ENCODE measurements around the gene AMZ2. TPM values are rescaled to one million over a fixed set of nuclear protein-coding genes. Genes with fewer than 3 reads are reported as not detected.
A peak's percentile ranks its signal among the peaks of the same experiment; 100 is the strongest.
"Not testable (repeated sequence)": the region's sequence is repeated elsewhere in the genome, so short reads cannot be mapped to it uniquely, and the experiment has no call there.

AMZ2 gene
- total RNA-seq, 1 donor from 2014 or later, result 76.2 TPM

GRCh38 chr17:68260051-68260762, 12.4 kb downstream of the AMZ2 start:
- H3K27ac ChIP-seq (ENCODE audit: low read depth, low read length), result no peak overlapping the region
- H3K4me3 Mint-ChIP-seq (ENCODE audit: unreplicated experiment), result no peak overlapping the region
- TF ChIP-seq, protein P1, sequence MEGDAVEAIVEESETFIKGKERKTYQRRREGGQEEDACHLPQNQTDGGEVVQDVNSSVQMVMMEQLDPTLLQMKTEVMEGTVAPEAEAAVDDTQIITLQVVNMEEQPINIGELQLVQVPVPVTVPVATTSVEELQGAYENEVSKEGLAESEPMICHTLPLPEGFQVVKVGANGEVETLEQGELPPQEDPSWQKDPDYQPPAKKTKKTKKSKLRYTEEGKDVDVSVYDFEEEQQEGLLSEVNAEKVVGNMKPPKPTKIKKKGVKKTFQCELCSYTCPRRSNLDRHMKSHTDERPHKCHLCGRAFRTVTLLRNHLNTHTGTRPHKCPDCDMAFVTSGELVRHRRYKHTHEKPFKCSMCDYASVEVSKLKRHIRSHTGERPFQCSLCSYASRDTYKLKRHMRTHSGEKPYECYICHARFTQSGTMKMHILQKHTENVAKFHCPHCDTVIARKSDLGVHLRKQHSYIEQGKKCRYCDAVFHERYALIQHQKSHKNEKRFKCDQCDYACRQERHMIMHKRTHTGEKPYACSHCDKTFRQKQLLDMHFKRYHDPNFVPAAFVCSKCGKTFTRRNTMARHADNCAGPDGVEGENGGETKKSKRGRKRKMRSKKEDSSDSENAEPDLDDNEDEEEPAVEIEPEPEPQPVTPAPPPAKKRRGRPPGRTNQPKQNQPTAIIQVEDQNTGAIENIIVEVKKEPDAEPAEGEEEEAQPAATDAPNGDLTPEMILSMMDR (IDR thresholded peaks at IDR 0.05; ENCODE audit: insufficient read depth, low read depth, low read length), result no peak
- no peak for TF ChIP-seq EZH2 (IDR thresholded peaks at IDR 0.05; ENCODE audit: insufficient read depth, low read length)

GRCh38 chr17:68262467-68262866, 14.6 kb downstream of the AMZ2 start:
- H3K9me3 Mint-ChIP-seq (ENCODE audit: unreplicated experiment); H3K9me3 ChIP-seq (ENCODE audit: insufficient read depth, low read depth, low read length): not testable (repeated sequence)

More at GRCh38 chr17:68260051-68260762, 12.4 kb downstream of the AMZ2 start:
- Mint-ChIP-seq H3K4me1 (ENCODE audit: low read depth, unreplicated experiment) (peaks cover 3% of the 10 kb centered on the region), H3K27me3 (ENCODE audit: low read depth, unreplicated experiment) (no peaks in the 10 kb centered on the region), H3K9me3 (ENCODE audit: unreplicated experiment) (no peaks in the 10 kb centered on the region), H3K36me3 (ENCODE audit: low read depth, unreplicated experiment) (peaks cover 2% of the 10 kb centered on the region), H3K27ac (ENCODE audit: unreplicated experiment) (no peak overlapping the region)
- DNase-seq (ENCODE audit: low read depth), result peak; percentile 14
- H3K36me3 ChIP-seq (ENCODE audit: insufficient read depth, low read length), result peaks cover 5% of the 10 kb centered on the region
- no peak for FAIRE-seq
- H3K9ac ChIP-seq (ENCODE audit: low read length), result no peak overlapping the region
- H3K4me1 ChIP-seq (ENCODE audit: insufficient read depth, low read length), result peaks cover 2% of the 10 kb centered on the region
- no peaks in the 10 kb centered on the region for H3K79me2 ChIP-seq (ENCODE audit: insufficient read depth, low read length)
- no peaks in the 10 kb centered on the region for H3K27me3 ChIP-seq (ENCODE audit: insufficient read depth, low read length)
- no peaks in the 10 kb centered on the region for H4K20me1 ChIP-seq (ENCODE audit: insufficient read depth, low read length)
- H3K4me2 ChIP-seq (ENCODE audit: low read length), result no peak overlapping the region
- no peak overlapping the region for H3K4me3 ChIP-seq (ENCODE audit: insufficient read depth, low read depth, low read length)
- no peak overlapping the region for H2AFZ ChIP-seq (ENCODE audit: low read depth, low read length)
- no peaks in the 10 kb centered on the region for H3K9me3 ChIP-seq (ENCODE audit: insufficient read depth, low read depth, low read length)

GRCh38 chr17:68263101-68263681, 15.3 kb downstream of the AMZ2 start:
- not testable (repeated sequence) for H3K9me3 Mint-ChIP-seq (ENCODE audit: unreplicated experiment); H3K4me3 Mint-ChIP-seq (ENCODE audit: unreplicated experiment); H3K27ac ChIP-seq (ENCODE audit: low read depth, low read length); H2AFZ ChIP-seq (ENCODE audit: low read depth, low read length); H3K9ac ChIP-seq (ENCODE audit: low read length); H3K36me3 ChIP-seq (ENCODE audit: insufficient read depth, low read length); H3K27ac Mint-ChIP-seq (ENCODE audit: unreplicated experiment); H3K4me3 ChIP-seq (ENCODE audit: insufficient read depth, low read depth, low read length); H3K4me1 ChIP-seq (ENCODE audit: insufficient read depth, low read length); H3K4me2 ChIP-seq (ENCODE audit: low read length); H3K27me3 ChIP-seq (ENCODE audit: insufficient read depth, low read length); H3K79me2 ChIP-seq (ENCODE audit: insufficient read depth, low read length); H3K27me3 Mint-ChIP-seq (ENCODE audit: low read depth, unreplicated experiment); H3K36me3 Mint-ChIP-seq (ENCODE audit: low read depth, unreplicated experiment); H4K20me1 ChIP-seq (ENCODE audit: insufficient read depth, low read length); H3K9me3 ChIP-seq (ENCODE audit: insufficient read depth, low read depth, low read length); H3K4me1 Mint-ChIP-seq (ENCODE audit: low read depth, unreplicated experiment)
- FAIRE-seq (peak; percentile 98), DNase-seq (ENCODE audit: low read depth) (peak; percentile 14)
- TF ChIP-seq, protein P1 (IDR thresholded peaks at IDR 0.05; ENCODE audit: insufficient read depth, low read depth, low read length), result peak; percentile 49

More at GRCh38 chr17:68262467-68262866, 14.6 kb downstream of the AMZ2 start:
- not testable (repeated sequence) for H3K27me3 ChIP-seq (ENCODE audit: insufficient read depth, low read length); H3K36me3 ChIP-seq (ENCODE audit: insufficient read depth, low read length); H3K4me3 Mint-ChIP-seq (ENCODE audit: unreplicated experiment); H3K4me2 ChIP-seq (ENCODE audit: low read length); DNase-seq (ENCODE audit: low read depth); H2AFZ ChIP-seq (ENCODE audit: low read depth, low read length); FAIRE-seq; H3K27ac ChIP-seq (ENCODE audit: low read depth, low read length); H3K27ac Mint-ChIP-seq (ENCODE audit: unreplicated experiment); H3K4me3 ChIP-seq (ENCODE audit: insufficient read depth, low read depth, low read length); H3K27me3 Mint-ChIP-seq (ENCODE audit: low read depth, unreplicated experiment); H3K4me1 Mint-ChIP-seq (ENCODE audit: low read depth, unreplicated experiment); H3K9ac ChIP-seq (ENCODE audit: low read length); H3K36me3 Mint-ChIP-seq (ENCODE audit: low read depth, unreplicated experiment); H4K20me1 ChIP-seq (ENCODE audit: insufficient read depth, low read length); H3K4me1 ChIP-seq (ENCODE audit: insufficient read depth, low read length); H3K79me2 ChIP-seq (ENCODE audit: insufficient read depth, low read length)

GRCh38 chr17:68265833-68266232, 18.0 kb downstream of the AMZ2 start:
- not testable (repeated sequence) for H3K9me3 Mint-ChIP-seq (ENCODE audit: unreplicated experiment); H3K36me3 ChIP-seq (ENCODE audit: insufficient read depth, low read length); H3K9me3 ChIP-seq (ENCODE audit: insufficient read depth, low read depth, low read length); H3K27me3 Mint-ChIP-seq (ENCODE audit: low read depth, unreplicated experiment); H3K4me2 ChIP-seq (ENCODE audit: low read length); H3K4me1 ChIP-seq (ENCODE audit: insufficient read depth, low read length); H3K27ac ChIP-seq (ENCODE audit: low read depth, low read length); H3K79me2 ChIP-seq (ENCODE audit: insufficient read depth, low read length); H3K4me3 Mint-ChIP-seq (ENCODE audit: unreplicated experiment); H3K4me3 ChIP-seq (ENCODE audit: insufficient read depth, low read depth, low read length); H4K20me1 ChIP-seq (ENCODE audit: insufficient read depth, low read length); H3K36me3 Mint-ChIP-seq (ENCODE audit: low read depth, unreplicated experiment); H3K27me3 ChIP-seq (ENCODE audit: insufficient read depth, low read length); H3K4me1 Mint-ChIP-seq (ENCODE audit: low read depth, unreplicated experiment); H3K27ac Mint-ChIP-seq (ENCODE audit: unreplicated experiment); DNase-seq (ENCODE audit: low read depth); H2AFZ ChIP-seq (ENCODE audit: low read depth, low read length); H3K9ac ChIP-seq (ENCODE audit: low read length); FAIRE-seq

Measured in astrocyte (in vitro differentiated cells and primary cell).